Erythroblast (primary cell): ENCODE data around the gene ABCC6.

Source experiments
- DNase-seq, 2 experiments: peaks; one replicate each; lab custom pipeline; 2025; lab: John Stamatoyannopoulos, UW
- GATA1 ChIP-seq: IDR thresholded peaks from 2 replicates; pipeline ENCODE4 v1.6.1; 2011; ENCODE audit warnings: low read depth, mild to moderate bottlenecking, control low read depth, low read length, moderate library complexity
- POLR2A ChIP-seq: IDR thresholded peaks from 2 replicates; pipeline ENCODE4 v1.6.1; 2011; ENCODE audit warnings: mild to moderate bottlenecking, low read length

ABCC6 gene

GRCh38 chr16:16133943-16134604 lies 89.2 kb downstream of the ABCC6 start:
- TF ChIP-seq GATA1 (no peak), POLR2A (no peak)

GRCh38 chr16:16131659-16132058 lies 91.6 kb downstream of the ABCC6 start:
- DNase-seq = no peak
- TF ChIP-seq POLR2A (no peak), GATA1 (no peak)

More at GRCh38 chr16:16133943-16134604, 89.2 kb downstream of the ABCC6 start:
- no peak for DNase-seq

GRCh38 chr16:16131204-16131603 lies 92.1 kb downstream of the ABCC6 start:
- TF ChIP-seq POLR2A (no peak), GATA1 (no peak)
- no peak for DNase-seq

GRCh38 chr16:16127469-16128116 lies 95.7 kb downstream of the ABCC6 start:
- peak; percentile 84 to 89 for DNase-seq
- TF ChIP-seq POLR2A = no peak
- TF ChIP-seq GATA1 = no peak

- DNase-seq = peak; percentile 53 to 85
- TF ChIP-seq POLR2A (no peak), GATA1 (no peak)
These were observed 96.4 kb downstream of the ABCC6 start for GRCh38 chr16:16126896-16127295.

- peak in 1 of 2 experiments; percentile 13 for DNase-seq
- TF ChIP-seq POLR2A (no peak), GATA1 (no peak)
These were observed 98.3 kb downstream of the ABCC6 start for GRCh38 chr16:16124974-16125373.

GRCh38 chr16:16124438-16124837 lies 98.9 kb downstream of the ABCC6 start:
- no peak for DNase-seq

GRCh38 chr16:16122264-16122663 lies 101.0 kb downstream of the ABCC6 start:
- TF ChIP-seq POLR2A (no peak), GATA1 (no peak)
- DNase-seq = peak; percentile 23 to 24

More at GRCh38 chr16:16124438-16124837, 98.9 kb downstream of the ABCC6 start:
- TF ChIP-seq GATA1 (no peak), POLR2A (no peak)

GRCh38 chr16:16121185-16121727 lies 102.0 kb downstream of the ABCC6 start:
- no peak for DNase-seq
- no peak for TF ChIP-seq GATA1
- no peak for TF ChIP-seq POLR2A

- TF ChIP-seq GATA1 = no peak
- peak; percentile 42 for TF ChIP-seq POLR2A
- peak; percentile 91 to 94 for DNase-seq
These were observed 102.7 kb downstream of the ABCC6 start for GRCh38 chr16:16120382-16121184.

GRCh38 chr16:16120044-16120381 lies 103.3 kb downstream of the ABCC6 start:
- DNase-seq = no peak
- TF ChIP-seq GATA1 (no peak), POLR2A (no peak)

GRCh38 chr16:16118337-16118736 lies 105.0 kb downstream of the ABCC6 start:
- DNase-seq = peak; percentile 15 to 49
- TF ChIP-seq POLR2A (no peak), GATA1 (no peak)

- DNase-seq = no peak
- TF ChIP-seq GATA1 (no peak), POLR2A (no peak)
These were observed 106.5 kb downstream of the ABCC6 start for GRCh38 chr16:16116841-16117240.

- DNase-seq = no peak
- TF ChIP-seq POLR2A = no peak
- no peak for TF ChIP-seq GATA1
These were observed 110.2 kb downstream of the ABCC6 start for GRCh38 chr16:16113076-16113475.
